ENCODE results near the gene AOC2.

DNA sequence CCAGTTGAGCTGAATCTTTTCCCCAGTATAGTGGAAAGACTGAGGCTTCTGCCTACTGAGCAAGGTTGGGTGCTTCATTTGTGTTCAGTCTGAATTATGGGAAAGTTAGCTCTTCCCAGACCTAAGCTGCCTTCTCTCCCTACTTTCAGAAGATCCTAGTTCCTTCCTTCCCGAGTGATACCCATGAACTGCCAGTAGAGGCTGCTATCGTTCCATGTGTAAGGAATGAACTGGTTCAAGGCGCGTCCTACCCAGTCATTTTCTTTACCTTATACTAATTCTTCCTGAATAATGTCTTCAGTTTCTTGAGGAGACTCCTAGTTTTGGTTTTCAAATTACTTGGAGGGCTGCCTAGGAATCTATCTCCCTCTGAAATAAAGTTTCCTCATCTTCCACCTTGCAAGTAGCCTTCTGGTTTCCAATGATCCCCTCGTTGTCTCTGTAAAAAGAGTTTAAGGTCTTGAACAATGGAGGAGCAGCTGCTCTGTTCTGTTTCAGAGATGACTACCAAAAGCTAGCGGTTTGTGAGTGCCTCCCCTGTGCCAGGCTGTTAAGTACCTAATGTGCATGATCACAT is 934 bp upstream of the AOC2 start:
- TF ChIP-seq, protein P1, sequence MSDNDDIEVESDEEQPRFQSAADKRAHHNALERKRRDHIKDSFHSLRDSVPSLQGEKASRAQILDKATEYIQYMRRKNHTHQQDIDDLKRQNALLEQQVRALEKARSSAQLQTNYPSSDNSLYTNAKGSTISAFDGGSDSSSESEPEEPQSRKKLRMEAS (IDR thresholded peaks at IDR 0.05), result no peak
- no peak for TF ChIP-seq NR3C1 (IDR thresholded peaks at IDR 0.05)
- no peak for TF ChIP-seq CHD4 (IDR thresholded peaks at IDR 0.05; ENCODE audit: borderline replicate concordance)
- TF ChIP-seq, protein P2, sequence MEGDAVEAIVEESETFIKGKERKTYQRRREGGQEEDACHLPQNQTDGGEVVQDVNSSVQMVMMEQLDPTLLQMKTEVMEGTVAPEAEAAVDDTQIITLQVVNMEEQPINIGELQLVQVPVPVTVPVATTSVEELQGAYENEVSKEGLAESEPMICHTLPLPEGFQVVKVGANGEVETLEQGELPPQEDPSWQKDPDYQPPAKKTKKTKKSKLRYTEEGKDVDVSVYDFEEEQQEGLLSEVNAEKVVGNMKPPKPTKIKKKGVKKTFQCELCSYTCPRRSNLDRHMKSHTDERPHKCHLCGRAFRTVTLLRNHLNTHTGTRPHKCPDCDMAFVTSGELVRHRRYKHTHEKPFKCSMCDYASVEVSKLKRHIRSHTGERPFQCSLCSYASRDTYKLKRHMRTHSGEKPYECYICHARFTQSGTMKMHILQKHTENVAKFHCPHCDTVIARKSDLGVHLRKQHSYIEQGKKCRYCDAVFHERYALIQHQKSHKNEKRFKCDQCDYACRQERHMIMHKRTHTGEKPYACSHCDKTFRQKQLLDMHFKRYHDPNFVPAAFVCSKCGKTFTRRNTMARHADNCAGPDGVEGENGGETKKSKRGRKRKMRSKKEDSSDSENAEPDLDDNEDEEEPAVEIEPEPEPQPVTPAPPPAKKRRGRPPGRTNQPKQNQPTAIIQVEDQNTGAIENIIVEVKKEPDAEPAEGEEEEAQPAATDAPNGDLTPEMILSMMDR (IDR thresholded peaks at IDR 0.05), result peak; percentile 99
